Panc1 (cell line): ENCODE data around the gene TEX53.

ENCODE experiments used
- CTCF ChIP-seq: fragments of 450-650 bp; IDR thresholded peaks from 2 replicates; pipeline ENCODE4 v1.5.1; 2017; ENCODE audit warnings: mild to moderate bottlenecking
- TCF7L2 ChIP-seq: IDR thresholded peaks from 2 replicates; pipeline ENCODE4 v1.6.1; 2011; ENCODE audit warnings: mild to moderate bottlenecking, low read depth, low read length, inconsistent platforms

DNA sequence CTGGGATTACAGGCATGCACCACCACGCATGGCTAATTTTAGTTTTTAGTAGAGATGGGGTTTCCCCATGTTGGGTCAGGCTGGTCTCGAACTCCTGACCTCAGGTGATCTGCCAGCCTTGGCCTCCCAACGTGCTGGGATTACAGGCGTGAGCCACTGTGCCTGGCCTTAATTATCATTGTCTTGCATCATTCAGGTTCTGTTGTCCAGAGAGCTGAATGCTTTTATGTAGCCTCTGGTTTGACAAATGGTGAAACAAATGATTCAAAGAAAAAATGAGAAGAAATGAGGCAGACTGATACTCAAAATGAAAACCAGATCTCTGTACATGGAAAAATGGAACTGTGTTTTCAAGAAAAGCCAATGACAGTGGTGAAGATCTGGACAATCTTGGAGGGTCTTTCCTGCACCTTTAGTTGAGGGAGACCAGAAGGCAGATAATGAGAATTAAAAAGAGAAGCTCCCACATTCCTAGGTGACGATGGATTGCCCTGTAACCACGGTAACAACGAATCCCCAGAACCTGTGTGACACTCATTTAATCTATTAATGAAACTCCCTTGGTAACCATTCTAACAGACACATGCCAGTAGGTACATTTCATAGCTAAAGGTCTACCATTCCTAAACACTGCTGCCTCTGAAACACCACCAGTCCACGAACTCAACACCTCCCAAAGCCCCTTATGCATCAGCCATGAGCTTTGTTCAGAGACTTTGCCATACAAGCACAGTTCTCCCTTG, 22.8 kb upstream of the TEX53 start:
- TF ChIP-seq CTCF (no peak), TCF7L2 (no peak)
